Mammary epithelial cell (primary cell): ENCODE data around the gene CYTL1.

Source experiments
- EZH2 ChIP-seq: IDR thresholded peaks from 2 replicates; pipeline ENCODE4 v1.6.1; 2012; ENCODE audit warnings: low read length, inconsistent platforms, borderline replicate concordance
- TF ChIP-seq, protein P1 (sequence below), 2 donors: IDR thresholded peaks in 1 of 2; conservative IDR thresholded peaks in 1 of 2; 2 replicates each; pipeline ENCODE4 v1.5.1; 2011 to 2012; ENCODE audit warnings: inconsistent platforms in 2 of 2, low read length in 2 of 2, mild to moderate bottlenecking in 2 of 2, control low read depth in 1 of 2, low read depth in 1 of 2; ENCODE audit not compliant: insufficient read depth in 1 of 2; ENCODE audit errors: extremely low read depth in 1 of 2

DNA sequence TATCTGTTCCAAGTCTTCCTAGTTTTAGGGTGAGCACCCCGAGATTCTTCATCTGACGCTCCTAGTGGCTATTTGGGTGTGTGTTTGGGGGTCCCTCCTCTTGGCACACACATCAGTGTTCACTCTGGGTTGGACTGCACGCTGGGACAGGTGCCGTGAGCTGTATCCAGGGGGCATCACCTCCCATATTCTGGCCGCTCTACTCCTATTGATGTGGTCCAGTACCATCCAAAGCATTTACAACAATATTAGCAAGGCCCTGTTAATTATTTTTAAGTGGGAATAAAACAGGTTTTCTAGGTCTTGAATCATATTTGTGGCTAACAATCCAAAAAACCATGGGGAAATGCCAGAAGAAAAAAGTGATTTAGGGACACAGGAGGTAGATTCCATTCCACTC lies 26.4 kb downstream of the CYTL1 start:
- TF ChIP-seq, protein P1, sequence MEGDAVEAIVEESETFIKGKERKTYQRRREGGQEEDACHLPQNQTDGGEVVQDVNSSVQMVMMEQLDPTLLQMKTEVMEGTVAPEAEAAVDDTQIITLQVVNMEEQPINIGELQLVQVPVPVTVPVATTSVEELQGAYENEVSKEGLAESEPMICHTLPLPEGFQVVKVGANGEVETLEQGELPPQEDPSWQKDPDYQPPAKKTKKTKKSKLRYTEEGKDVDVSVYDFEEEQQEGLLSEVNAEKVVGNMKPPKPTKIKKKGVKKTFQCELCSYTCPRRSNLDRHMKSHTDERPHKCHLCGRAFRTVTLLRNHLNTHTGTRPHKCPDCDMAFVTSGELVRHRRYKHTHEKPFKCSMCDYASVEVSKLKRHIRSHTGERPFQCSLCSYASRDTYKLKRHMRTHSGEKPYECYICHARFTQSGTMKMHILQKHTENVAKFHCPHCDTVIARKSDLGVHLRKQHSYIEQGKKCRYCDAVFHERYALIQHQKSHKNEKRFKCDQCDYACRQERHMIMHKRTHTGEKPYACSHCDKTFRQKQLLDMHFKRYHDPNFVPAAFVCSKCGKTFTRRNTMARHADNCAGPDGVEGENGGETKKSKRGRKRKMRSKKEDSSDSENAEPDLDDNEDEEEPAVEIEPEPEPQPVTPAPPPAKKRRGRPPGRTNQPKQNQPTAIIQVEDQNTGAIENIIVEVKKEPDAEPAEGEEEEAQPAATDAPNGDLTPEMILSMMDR (conservative IDR thresholded peaks at IDR 0.05 in 1 of 2, IDR thresholded peaks at IDR 0.05 in 1 of 2; ENCODE audit: extremely low read depth in 1 of 2, insufficient read depth in 1 of 2, low read depth in 1 of 2, low read length in 2 of 2): no peak
- TF ChIP-seq EZH2: no peak
